B cell (primary cell): ENCODE measurements around the gene C2CD3. TPM values are rescaled to one million over a fixed set of nuclear protein-coding genes. Genes with fewer than 3 reads are reported as not detected.

Experiments used
- ATAC-seq: fragments of 200-7000 bp; cut with Tn5 transposase; one replicate; pipeline ENCODE4 v1.10.0; 2021; ENCODE audit warnings: low read depth, mild to moderate bottlenecking, moderate number of reproducible peaks, moderate library complexity
- CTCF ChIA-PET: fragments of 350-600 bp; sonication (Branson Sonifier 250); formaldehyde crosslinking; loops from one replicate; lab custom pipeline; 2021; ENCODE audit warnings: antibody characterized with exemption, inconsistent platforms; lab: Charles Lee
- POLR2A ChIA-PET: fragments of 350-600 bp; sonication (Branson Sonifier 250); formaldehyde crosslinking; loops from one replicate; lab custom pipeline; 2021; ENCODE audit warnings: antibody characterized with exemption; lab: Charles Lee
- DNase-seq: peaks from one replicate; pipeline ENCODE4 v3.0.0; 2013
- H2AFZ ChIP-seq: 2 replicates; pipeline ENCODE4 v1.6.1; 2012; ENCODE audit warnings: mild to moderate bottlenecking, low read depth, low read length; ENCODE audit not compliant: insufficient read depth, poor library complexity, severe bottlenecking
- H3K27ac ChIP-seq, 2 donors: 1 replicate in 1 of 2; 2 replicates in 1 of 2; pipeline ENCODE4 v1.5.1; 2012 to 2013; ENCODE audit warnings: low read length in 2 of 2, mild to moderate bottlenecking in 2 of 2, moderate library complexity in 1 of 2
- H3K27me3 ChIP-seq, 4 experiments: fragments of 200-600 bp in 1 of 4; sonication (generic) in 1 of 4; replicated peaks in 1 of 4; 1 replicate in 2 of 4; 2 replicates in 2 of 4; pipeline versions ENCODE4 v1.6.1 to v1.7.0; 2013 to 2016; ENCODE audit warnings: low read length in 3 of 4, mild to moderate bottlenecking in 2 of 4, mixed read lengths in 1 of 4, moderate library complexity in 1 of 4; ENCODE audit not compliant: insufficient read depth in 4 of 4, control insufficient read depth in 3 of 4; ENCODE audit errors: control extremely low read depth in 1 of 4
- H3K36me3 ChIP-seq, 2 experiments: replicated peaks in 1 of 2; 1 replicate in 1 of 2; 2 replicates in 1 of 2; pipeline versions ENCODE4 v1.6.1 to v1.7.1; 2013; ENCODE audit warnings: low read length in 1 of 2; ENCODE audit not compliant: insufficient read depth in 2 of 2, control insufficient read depth in 1 of 2; ENCODE audit errors: control extremely low read depth in 1 of 2, extremely low read depth in 1 of 2
- H3K4me1 ChIP-seq, 2 donors: fragments of 200-600 bp in 1 of 2; sonication (generic) in 1 of 2; 1 replicate in 1 of 2; 2 replicates in 1 of 2; pipeline versions ENCODE4 v1.5.1 to v1.6.1; 2013 to 2017; ENCODE audit warnings: low read length in 2 of 2; ENCODE audit not compliant: control insufficient read depth in 2 of 2, insufficient read depth in 2 of 2
- H3K4me2 ChIP-seq: replicated peaks from 2 replicates; pipeline ENCODE3; 2012; ENCODE audit warnings: mild to moderate bottlenecking, low read depth, low read length; ENCODE audit not compliant: poor library complexity, severe bottlenecking
- H3K4me3 ChIP-seq, 5 experiments: fragments of 200-600 bp in 1 of 5; sonication (generic) in 1 of 5; 1 replicate in 3 of 5; 2 replicates in 2 of 5; pipeline versions ENCODE4 v1.5.1 to v1.7.0; 2011 to 2016; ENCODE audit warnings: low read length in 4 of 5, mild to moderate bottlenecking in 4 of 5, low read depth in 2 of 5, control low read depth in 1 of 5, moderate library complexity in 1 of 5; ENCODE audit not compliant: insufficient read depth in 1 of 5; ENCODE audit errors: control extremely low read depth in 1 of 5, extremely low read depth in 1 of 5
- H3K79me2 ChIP-seq: fragments of 200-600 bp; sonication (generic); one replicate; pipeline ENCODE4 v1.6.0; 2016; ENCODE audit warnings: low read length; ENCODE audit not compliant: control insufficient read depth, insufficient read depth
- H3K9ac ChIP-seq: fragments of 200-600 bp; sonication (generic); 2 replicates; pipeline ENCODE4 v1.6.1; 2017; ENCODE audit warnings: mild to moderate bottlenecking, low read length, moderate library complexity
- H3K9me3 ChIP-seq, 3 donors: one replicate each; pipeline versions ENCODE4 v1.6.1 to v1.7.1; 2013; ENCODE audit warnings: low read length in 2 of 3; ENCODE audit not compliant: control insufficient read depth in 2 of 3, insufficient read depth in 1 of 3; ENCODE audit errors: control extremely low read depth in 1 of 3
- H4K20me1 ChIP-seq: 2 replicates; pipeline ENCODE4 v1.6.0; 2012; ENCODE audit warnings: mild to moderate bottlenecking, low read length; ENCODE audit not compliant: insufficient read depth, control insufficient read depth, poor library complexity, severe bottlenecking
- H3K27ac Mint-ChIP-seq: one replicate; pipeline ENCODE4 v1.8.0; 2021; ENCODE audit warnings: mixed read lengths
- H3K27me3 Mint-ChIP-seq: one replicate; pipeline ENCODE4 v1.8.0; 2021; ENCODE audit warnings: mixed read lengths
- H3K4me1 Mint-ChIP-seq: one replicate; pipeline ENCODE4 v1.8.0; 2021; ENCODE audit warnings: mixed read lengths
- H3K4me3 Mint-ChIP-seq: one replicate; pipeline ENCODE4 v1.8.0; 2021; ENCODE audit warnings: mixed read lengths
- H3K9me3 Mint-ChIP-seq: one replicate; pipeline ENCODE4 v1.8.0; 2022; ENCODE audit warnings: mixed read lengths; ENCODE audit not compliant: insufficient read depth
- CTCF ChIP-seq: fragments of 200-600 bp; IDR thresholded peaks from one replicate; pipeline ENCODE4 v1.8.0; 2022; ENCODE audit warnings: antibody characterized with exemption, mild to moderate bottlenecking
- EZH2 ChIP-seq: IDR thresholded peaks from 2 replicates; pipeline ENCODE4 v1.6.1; 2012; ENCODE audit warnings: borderline replicate concordance, low read depth, mild to moderate bottlenecking, moderate library complexity, low read length; ENCODE audit not compliant: insufficient read depth, poor library complexity, severe bottlenecking
- WGBS: methylation state at CpG from one replicate; pipeline ENCODE4 v1.1.5; 2013; ENCODE audit warnings: missing lambda C conversion rate; ENCODE audit not compliant: insufficient coverage; 5-methylcytosine and 5-hydroxymethylcytosine counted together
- intact Hi-C: fragments of 100-400 bp; cut with micrococcal nuclease; formaldehyde crosslinking; loops from one replicate; pipeline ENCODE4 v1.10.0; 2022
- polyA plus RNA-seq: library from polyadenylated mRNA; depleted of rRNA; stranded (reverse); fragments of >200 nt; gene quantifications from 2 replicates; pipeline ENCODE4 v1.2.3, GENCODE V29; 2012
- total RNA-seq, 2 donors: library from RNA; stranded (reverse); fragments of 120-200 nt in 1 of 2; gene quantifications; 1 replicate in 1 of 2; 2 replicates in 1 of 2; pipeline versions ENCODE4 v1.2.3 to v1.2.4, GENCODE V29; 2013 to 2022

Gene C2CD3
- total and polyA plus RNA-seq, 2 donors (not counting 1 experiment from before 2014, with no cell fraction given) = 19.8 to 69.0 TPM

DNA sequence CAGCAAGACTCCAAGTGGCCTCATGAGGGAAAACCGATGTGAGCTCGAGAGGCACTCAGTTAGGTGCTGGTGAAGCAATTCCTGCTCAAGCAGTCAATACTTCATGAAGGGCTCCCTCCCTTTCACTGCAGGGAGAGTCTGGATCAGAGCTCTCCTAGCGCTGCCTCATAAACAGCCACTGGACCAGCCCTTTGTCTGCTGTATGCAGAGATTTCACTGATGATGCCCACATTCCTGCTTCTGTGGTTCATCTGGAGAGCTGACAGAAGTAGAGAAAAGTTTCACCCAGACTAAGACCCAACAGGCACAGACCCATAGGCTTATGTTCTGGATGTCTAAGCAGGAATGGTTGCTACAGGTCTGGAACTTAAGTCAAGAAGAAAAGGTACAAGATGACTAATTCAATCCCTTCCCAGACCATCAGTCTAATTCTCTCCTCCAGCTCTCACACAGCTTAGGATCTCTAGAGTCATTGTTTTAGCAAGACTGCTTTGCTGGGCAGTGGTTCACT lies 192.2 kb downstream of the C2CD3 start:
- H3K9me3 Mint-ChIP-seq = no peaks in the 10 kb centered on the region
- Histone ChIP-seq H3K4me1 (peaks cover 74 to 81% of the 10 kb centered on the region in 2 donors), H3K4me2 (peak overlapping the region; percentile 96), H3K4me3 (peak overlapping the region in 4 of 5 experiments; percentile 13 to 100 (median 90)), H2AFZ (no peak overlapping the region), H3K36me3 (peaks cover 26 to 76% of the 10 kb centered on the region in 2 experiments), H4K20me1 (peaks cover 71% of the 10 kb centered on the region), H3K27ac (peak overlapping the region; percentile 94 to 99), H3K27me3 (no peaks in the 10 kb centered on the region), H3K9me3 (no peaks in the 10 kb centered on the region), H3K9ac (peak overlapping the region; percentile 97), H3K79me2 (peaks cover 58% of the 10 kb centered on the region)
- ATAC-seq (no peak), DNase-seq (no peak)
- H3K27me3 Mint-ChIP-seq = no peaks in the 10 kb centered on the region
- WGBS = 100% methylated on average over 3 of the region's 3 CpGs
- peaks cover 83% of the 10 kb centered on the region for H3K4me1 Mint-ChIP-seq
- no peak for TF ChIP-seq EZH2
- intact Hi-C loops = no loop called here
- CTCF ChIA-PET = interaction anchor here (0.7 to 7.4 kb wide), 5 partner anchors 9 to 33 kb away, joined by 3 to 97 read pairs (median 12); no protein-coding TSS in a partner anchor
- peak overlapping the region; percentile 96 for H3K27ac Mint-ChIP-seq
- POLR2A ChIA-PET = interaction anchor here (1.0 to 8.8 kb wide), 4 partner anchors 8 to 192 kb away, joined by 3 to 155 read pairs (median 40); partner anchors contain the start of genes C2CD3 and PPME1
- H3K4me3 Mint-ChIP-seq = peak overlapping the region; percentile 99

DNA sequence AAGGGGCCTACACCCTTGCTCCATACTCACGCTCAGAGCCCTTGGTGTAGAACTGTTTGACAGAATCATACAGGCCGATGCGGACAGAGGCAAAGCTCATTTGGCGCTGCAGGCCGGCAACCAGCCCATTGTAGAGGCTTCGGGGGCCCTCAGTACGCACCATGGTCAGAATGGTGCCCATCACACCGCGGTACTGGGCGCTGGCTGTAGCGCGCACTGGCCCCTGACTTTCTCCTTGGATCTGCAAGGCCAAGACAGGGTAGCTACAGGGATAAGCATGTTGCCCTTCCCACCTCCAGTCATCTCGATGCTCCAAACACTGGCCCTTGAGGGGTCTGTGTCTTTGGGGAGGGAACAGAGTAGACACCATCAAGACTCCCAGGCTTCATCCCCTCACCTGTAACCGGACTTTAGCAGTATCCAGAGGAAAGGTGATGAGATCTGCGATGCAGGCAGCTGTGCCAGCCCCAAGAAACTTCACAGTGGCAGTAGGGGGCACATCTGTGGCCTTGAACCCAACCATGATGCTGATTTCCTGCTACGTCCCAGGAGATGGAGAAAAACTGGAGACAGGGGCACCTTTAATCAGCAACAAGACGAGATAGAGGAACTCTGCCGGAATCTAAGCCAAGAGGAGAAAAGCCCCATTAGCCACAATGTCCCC lies 192.8 kb downstream of the C2CD3 start:
- no peak for TF ChIP-seq EZH2
- TF ChIP-seq CTCF = no peak
- peaks cover 72% of the 10 kb centered on the region for H4K20me1 ChIP-seq
- peak overlapping the region; percentile 94 to 99 for H3K27ac ChIP-seq
- CTCF ChIA-PET = interaction anchor here (0.7 to 7.4 kb wide), 4 partner anchors 10 to 16 kb away, joined by 3 to 97 read pairs (median 4); no protein-coding TSS in a partner anchor
- DNase-seq (no peak), ATAC-seq (no peak)
- peak overlapping the region; percentile 99 for H3K4me3 Mint-ChIP-seq
- H2AFZ ChIP-seq = no peak overlapping the region
- H3K9me3 ChIP-seq = no peaks in the 10 kb centered on the region
- 97% methylated on average over 17 of the region's 18 CpGs for WGBS
- peak overlapping the region; percentile 97 for H3K9ac ChIP-seq
- no peaks in the 10 kb centered on the region for H3K9me3 Mint-ChIP-seq
- H3K27ac Mint-ChIP-seq = peak overlapping the region; percentile 96
- no peaks in the 10 kb centered on the region for H3K27me3 Mint-ChIP-seq
- H3K79me2 ChIP-seq = peaks cover 58% of the 10 kb centered on the region
- POLR2A ChIA-PET = interaction anchor here (1.0 to 8.8 kb wide), 2 partner anchors 7 to 24 kb away, joined by 3 to 155 read pairs; no protein-coding TSS in a partner anchor
- no peaks in the 10 kb centered on the region for H3K27me3 ChIP-seq
- H3K4me3 ChIP-seq = peak overlapping the region in 3 of 5 experiments; percentile 5 to 97 (median 13)
- peaks cover 77 to 83% of the 10 kb centered on the region in 2 donors for H3K4me1 ChIP-seq
- peaks cover 26 to 76% of the 10 kb centered on the region in 2 experiments for H3K36me3 ChIP-seq
- peaks cover 85% of the 10 kb centered on the region for H3K4me1 Mint-ChIP-seq
- H3K4me2 ChIP-seq = peak overlapping the region; percentile 96
- intact Hi-C loops = no loop called here
